Nephron progenitor cell (in vitro differentiated cells): Measurements from ENCODE around the gene GRIK4.

Source experiments
- DNase-seq: peaks from one replicate; pipeline ENCODE4 v3.0.0; 2021
- H3K27ac Mint-ChIP-seq: 2 replicates; pipeline ENCODE4 v1.8.0; 2021; ENCODE audit warnings: mild to moderate bottlenecking, moderate library complexity, mixed read lengths
- H3K27me3 Mint-ChIP-seq: 2 replicates; pipeline ENCODE4 v1.8.0; 2021; ENCODE audit warnings: mild to moderate bottlenecking, low read depth, mixed read lengths; ENCODE audit not compliant: poor library complexity
- H3K36me3 Mint-ChIP-seq: 2 replicates; pipeline ENCODE4 v1.8.0; 2021; ENCODE audit warnings: low read depth, mixed read lengths
- H3K4me1 Mint-ChIP-seq: 2 replicates; pipeline ENCODE4 v1.8.0; 2021; ENCODE audit warnings: mixed read lengths
- H3K4me3 Mint-ChIP-seq: 2 replicates; pipeline ENCODE4 v1.8.0; 2021; ENCODE audit warnings: mild to moderate bottlenecking, moderate library complexity, mixed read lengths
- H3K9me3 Mint-ChIP-seq: 2 replicates; pipeline ENCODE4 v1.8.0; 2021; ENCODE audit warnings: mild to moderate bottlenecking, moderate library complexity, mixed read lengths
- TF ChIP-seq, protein P1 (sequence below): fragments of 200-600 bp; sonication (generic); IDR thresholded peaks from 2 replicates; pipeline ENCODE4 v1.5.0; 2021; ENCODE audit warnings: antibody characterized with exemption

Gene GRIK4

GRCh38 chr11:120625565-120625964 is 114.0 kb downstream of the GRIK4 start:
- peaks cover 23% of the 10 kb centered on the region for H3K4me1 Mint-ChIP-seq
- no peaks in the 10 kb centered on the region for H3K9me3 Mint-ChIP-seq
- no peaks in the 10 kb centered on the region for H3K36me3 Mint-ChIP-seq
- peaks cover 44% of the 10 kb centered on the region for H3K27me3 Mint-ChIP-seq
- peak overlapping the region; percentile 23 for H3K27ac Mint-ChIP-seq
- TF ChIP-seq, protein P1, sequence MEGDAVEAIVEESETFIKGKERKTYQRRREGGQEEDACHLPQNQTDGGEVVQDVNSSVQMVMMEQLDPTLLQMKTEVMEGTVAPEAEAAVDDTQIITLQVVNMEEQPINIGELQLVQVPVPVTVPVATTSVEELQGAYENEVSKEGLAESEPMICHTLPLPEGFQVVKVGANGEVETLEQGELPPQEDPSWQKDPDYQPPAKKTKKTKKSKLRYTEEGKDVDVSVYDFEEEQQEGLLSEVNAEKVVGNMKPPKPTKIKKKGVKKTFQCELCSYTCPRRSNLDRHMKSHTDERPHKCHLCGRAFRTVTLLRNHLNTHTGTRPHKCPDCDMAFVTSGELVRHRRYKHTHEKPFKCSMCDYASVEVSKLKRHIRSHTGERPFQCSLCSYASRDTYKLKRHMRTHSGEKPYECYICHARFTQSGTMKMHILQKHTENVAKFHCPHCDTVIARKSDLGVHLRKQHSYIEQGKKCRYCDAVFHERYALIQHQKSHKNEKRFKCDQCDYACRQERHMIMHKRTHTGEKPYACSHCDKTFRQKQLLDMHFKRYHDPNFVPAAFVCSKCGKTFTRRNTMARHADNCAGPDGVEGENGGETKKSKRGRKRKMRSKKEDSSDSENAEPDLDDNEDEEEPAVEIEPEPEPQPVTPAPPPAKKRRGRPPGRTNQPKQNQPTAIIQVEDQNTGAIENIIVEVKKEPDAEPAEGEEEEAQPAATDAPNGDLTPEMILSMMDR: no peak
- H3K4me3 Mint-ChIP-seq: no peak overlapping the region
- DNase-seq: no peak

GRCh38 chr11:120626791-120627190 is 115.2 kb downstream of the GRIK4 start:
- no peaks in the 10 kb centered on the region for H3K36me3 Mint-ChIP-seq
- no peak for DNase-seq
- H3K27ac Mint-ChIP-seq: no peak overlapping the region
- TF ChIP-seq, protein P1: no peak
- peaks cover 34% of the 10 kb centered on the region for H3K4me1 Mint-ChIP-seq
- H3K9me3 Mint-ChIP-seq: no peaks in the 10 kb centered on the region
- no peak overlapping the region for H3K4me3 Mint-ChIP-seq
- H3K27me3 Mint-ChIP-seq: peaks cover 43% of the 10 kb centered on the region

DNA sequence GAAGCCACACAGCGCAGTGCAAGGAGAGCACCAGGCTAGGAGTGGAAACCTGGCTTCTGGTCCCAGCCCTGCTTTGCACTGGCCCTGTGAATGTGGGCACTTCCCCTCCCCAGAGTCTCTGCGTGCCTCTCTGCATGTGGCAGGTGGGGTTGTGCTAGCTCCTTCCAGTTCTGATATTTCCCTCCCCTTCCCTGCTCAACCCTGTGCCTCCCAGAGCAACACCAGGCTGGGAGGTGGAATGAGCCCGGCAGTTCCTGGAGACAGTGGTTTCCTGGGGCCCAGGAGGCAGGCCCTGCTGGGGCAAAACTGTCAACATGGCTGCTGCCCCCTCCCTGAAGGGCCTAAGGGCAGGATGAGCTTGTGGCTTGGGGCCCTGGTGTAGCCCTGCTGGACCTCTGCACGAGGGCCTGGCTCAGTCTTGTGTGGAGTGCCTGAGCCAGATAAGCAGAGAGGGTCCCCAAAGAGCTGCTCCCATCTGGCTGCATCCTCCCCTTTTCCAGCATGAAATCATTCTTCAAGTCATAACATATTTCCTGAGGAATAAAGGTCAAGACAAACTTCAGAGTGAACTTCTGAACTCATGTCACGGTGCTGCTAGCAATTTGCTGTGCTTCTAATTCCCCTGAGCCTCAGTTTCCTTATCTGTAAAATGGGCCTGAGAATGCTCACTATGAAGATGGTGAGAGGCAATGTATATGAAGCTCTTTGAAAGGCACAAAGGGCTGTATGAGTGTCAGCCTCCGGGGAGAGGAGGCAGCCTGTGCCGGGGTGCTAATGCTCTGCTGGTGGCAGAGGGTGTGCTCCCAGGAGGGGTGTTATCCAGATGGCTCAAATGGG is 116.0 kb downstream of the GRIK4 start:
- H3K4me1 Mint-ChIP-seq: peaks cover 34% of the 10 kb centered on the region
- no peak overlapping the region for H3K4me3 Mint-ChIP-seq
- TF ChIP-seq, protein P1: no peak
- DNase-seq: no peak
- H3K36me3 Mint-ChIP-seq: no peaks in the 10 kb centered on the region
- peaks cover 45% of the 10 kb centered on the region for H3K27me3 Mint-ChIP-seq
- H3K27ac Mint-ChIP-seq: no peak overlapping the region
- no peaks in the 10 kb centered on the region for H3K9me3 Mint-ChIP-seq

- no peaks in the 10 kb centered on the region for H3K9me3 Mint-ChIP-seq
- TF ChIP-seq, protein P1: no peak
- H3K36me3 Mint-ChIP-seq: no peaks in the 10 kb centered on the region
- peaks cover 30% of the 10 kb centered on the region for H3K4me1 Mint-ChIP-seq
- no peak overlapping the region for H3K27ac Mint-ChIP-seq
- DNase-seq: no peak
- no peak overlapping the region for H3K4me3 Mint-ChIP-seq
- peaks cover 44% of the 10 kb centered on the region for H3K27me3 Mint-ChIP-seq
Measured at GRCh38 chr11:120629407-120630080, 118.0 kb downstream of the GRIK4 start.

DNA sequence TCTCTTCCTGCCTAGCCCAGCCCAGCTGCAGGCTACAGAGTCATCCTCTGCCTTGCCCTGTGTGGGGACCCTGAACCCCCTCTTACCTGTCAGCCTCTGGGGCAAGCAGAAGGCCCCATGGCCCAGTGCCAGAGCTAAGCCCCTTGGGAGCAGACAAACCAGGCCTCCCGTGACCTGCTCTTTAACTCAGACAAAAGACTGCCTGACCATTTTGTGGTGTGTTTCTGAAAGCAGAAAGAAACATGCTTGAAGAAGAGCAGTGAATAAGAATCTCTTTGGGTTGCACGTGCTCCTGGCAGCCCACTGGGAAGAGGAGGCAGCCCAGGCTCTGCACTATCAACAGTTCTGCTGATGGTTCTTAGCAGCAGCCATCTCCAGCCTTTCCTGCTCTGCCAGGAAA is 118.6 kb downstream of the GRIK4 start:
- DNase-seq: no peak
- peaks cover 45% of the 10 kb centered on the region for H3K27me3 Mint-ChIP-seq
- no peaks in the 10 kb centered on the region for H3K9me3 Mint-ChIP-seq
- H3K4me3 Mint-ChIP-seq: no peak overlapping the region
- no peaks in the 10 kb centered on the region for H3K36me3 Mint-ChIP-seq
- no peak overlapping the region for H3K27ac Mint-ChIP-seq
- H3K4me1 Mint-ChIP-seq: peaks cover 28% of the 10 kb centered on the region
- TF ChIP-seq, protein P1: no peak
